K562 (cell line): ENCODE results near the gene CACNA2D4. TPM values are rescaled to one million over a fixed set of nuclear protein-coding genes. Genes with fewer than 3 reads are reported as not detected.

ENCODE experiments used
- ATAC-seq: fragments of 200-7000 bp; cut with Tn5 transposase; 3 replicates; pipeline ENCODE4 v1.9.1; 2020; ENCODE audit warnings: moderate library complexity
- BruUV-seq: library from RNA; stranded (reverse); fragments of 400-500 nt; replicated peaks from 2 replicates; lab custom pipeline; 2021; lab: Mats Ljungman, UMichigan
- CTCF ChIA-PET: fragments of 300-600 bp; formaldehyde crosslinking; extraction: SDS; loops from one replicate; lab custom pipeline; 2021; ENCODE audit warnings: low intra/inter-chr PET ratio; lab: Yijun Ruan, JAX
- POLR2A ChIA-PET: fragments of 300-600, 350-650 bp; sonication (Branson Sonifier 250); formaldehyde crosslinking; extraction: SDS; loops from one replicate; lab custom pipeline; 2021; ENCODE audit warnings: antibody characterized with exemption, inconsistent platforms; lab: Yijun Ruan, JAX
- DNase-seq, 4 experiments: peaks; one replicate each; pipeline versions ENCODE4 v3.0.0 to v3.0.0-alpha.2; 2011 to 2018; ENCODE audit warnings: low spot score in 3 of 4, mixed read lengths in 3 of 4; ENCODE audit errors: extremely low read depth in 1 of 4
- FAIRE-seq: peaks from 2 replicates; lab custom pipeline; 2011; peaks lifted over from hg19 to GRCh38; lab: Jason Lieb, UNC
- H2AFZ ChIP-seq: 2 replicates; pipeline ENCODE4 v1.6.0; 2011; ENCODE audit warnings: low read depth, low read length, control low read depth, inconsistent platforms
- H3K27ac ChIP-seq: fragments of 200-600 bp; 3 replicates; pipeline ENCODE4 v1.8.0; 2011; ENCODE audit warnings: low read depth, mild to moderate bottlenecking, control low read depth, inconsistent platforms, low read length, moderate library complexity, mixed read lengths; ENCODE audit errors: extremely low read depth
- H3K27me3 ChIP-seq, 2 experiments: fragments of 300-600 bp in 1 of 2; 2 replicates in 1 of 2; 3 replicates in 1 of 2; pipeline versions ENCODE4 v1.6.0 to v1.8.0; 2011; ENCODE audit warnings: inconsistent platforms in 2 of 2, low read length in 2 of 2, mild to moderate bottlenecking in 1 of 2, mixed read lengths in 1 of 2, moderate library complexity in 1 of 2; ENCODE audit not compliant: control insufficient read depth in 2 of 2, insufficient read depth in 2 of 2
- H3K36me3 ChIP-seq: fragments of 300-600 bp; 3 replicates; pipeline ENCODE4 v1.8.0; 2011; ENCODE audit warnings: mild to moderate bottlenecking, low read length, inconsistent platforms; ENCODE audit not compliant: control insufficient read depth, insufficient read depth
- H3K4me1 ChIP-seq, 2 experiments: fragments of 200-600 bp in 1 of 2; replicated peaks in 1 of 2; 2 replicates in 1 of 2; 3 replicates in 1 of 2; pipeline versions ENCODE4 v1.5.1 to v1.8.0; 2011; ENCODE audit warnings: inconsistent platforms in 2 of 2, low read length in 2 of 2, mild to moderate bottlenecking in 1 of 2, mixed read lengths in 1 of 2, moderate library complexity in 1 of 2; ENCODE audit not compliant: control insufficient read depth in 2 of 2, insufficient read depth in 2 of 2
- H3K4me2 ChIP-seq: 2 replicates; pipeline ENCODE4 v1.6.1; 2011; ENCODE audit warnings: low read length, control low read depth, inconsistent platforms, mixed read lengths; ENCODE audit not compliant: insufficient read depth
- H3K4me3 ChIP-seq: fragments of 200-600 bp; sonication (generic), shearing (Covaris generic); 2 replicates; pipeline ENCODE4 v1.5.1; 2016; ENCODE audit warnings: control low read depth, inconsistent platforms
- H3K79me2 ChIP-seq: fragments of 200-600 bp; 3 replicates; pipeline ENCODE4 v1.8.0; 2011; ENCODE audit warnings: low read length, inconsistent platforms; ENCODE audit not compliant: control insufficient read depth, insufficient read depth
- H3K9ac ChIP-seq, 2 experiments: 2 replicates each; pipeline versions ENCODE4 v1.6.0 to v1.6.1; 2011; ENCODE audit warnings: low read depth in 2 of 2, low read length in 2 of 2, control low read depth in 1 of 2, inconsistent platforms in 1 of 2, mild to moderate bottlenecking in 1 of 2, mixed read lengths in 1 of 2; ENCODE audit not compliant: insufficient read depth in 1 of 2
- H3K9me1 ChIP-seq: one replicate; pipeline ENCODE4 v1.6.0; 2011; ENCODE audit warnings: inconsistent platforms, mild to moderate bottlenecking, low read length, moderate library complexity; ENCODE audit not compliant: control insufficient read depth, insufficient read depth
- H3K9me3 ChIP-seq: replicated peaks from 2 replicates; pipeline ENCODE4 v1.5.1; 2011; ENCODE audit warnings: low read depth, low read length, inconsistent platforms; ENCODE audit not compliant: control insufficient read depth, insufficient read depth
- H4K20me1 ChIP-seq: replicated peaks from 2 replicates; pipeline ENCODE4 v1.6.1; 2011; ENCODE audit warnings: low read length, inconsistent platforms, mixed read lengths; ENCODE audit not compliant: control insufficient read depth, insufficient read depth
- CBX1 ChIP-seq: sonication (generic); IDR thresholded peaks from 2 replicates; pipeline ENCODE4 v1.6.1; 2016; ENCODE audit warnings: antibody characterized with exemption, low read depth, mild to moderate bottlenecking
- FOXP1 ChIP-seq: sonication (generic); formaldehyde crosslinking; IDR thresholded peaks from 2 replicates; pipeline ENCODE4 v1.8.0; 2022; ENCODE audit warnings: mild to moderate bottlenecking, missing genetic modification reagents
- HNRNPLL ChIP-seq: fragments of 200-400 bp; formaldehyde crosslinking; IDR thresholded peaks from 2 replicates; pipeline ENCODE4 v1.6.1; 2017; ENCODE audit warnings: low read length, low read depth, mild to moderate bottlenecking; ENCODE audit not compliant: poor library complexity, severe bottlenecking
- KLF10 ChIP-seq: fragments of 250-450 bp; sonication (Bioruptor Pico); IDR thresholded peaks from 2 replicates; pipeline ENCODE4 v1.6.1; 2021; ENCODE audit warnings: matching md5 sums
- PPARD ChIP-seq: fragments of 250-450 bp; sonication (Bioruptor Pico); IDR thresholded peaks from 2 replicates; pipeline ENCODE4 v1.8.0; 2022; ENCODE audit warnings: inconsistent platforms, mild to moderate bottlenecking, moderate library complexity
- SMARCA5 ChIP-seq: fragments of 450-650 bp; IDR thresholded peaks from 2 replicates; pipeline ENCODE4 v1.6.1; 2016
- SMARCC2 ChIP-seq: fragments of 450-650 bp; IDR thresholded peaks from 2 replicates; pipeline ENCODE4 v1.6.1; 2017; ENCODE audit warnings: antibody characterized with exemption, moderate library complexity, mild to moderate bottlenecking, low read depth
- TCF7L2 ChIP-seq: fragments of 150-350 bp; IDR thresholded peaks from 2 replicates; pipeline ENCODE4 v1.6.1; 2016; ENCODE audit warnings: low read depth, mild to moderate bottlenecking, low read length, moderate library complexity
- ZNF165 ChIP-seq: fragments of 250-450 bp; sonication (Bioruptor Pico); IDR thresholded peaks from 2 replicates; pipeline ENCODE4 v1.4.0; 2020; ENCODE audit warnings: borderline replicate concordance
- ZNF263 ChIP-seq: sonication (generic); formaldehyde crosslinking; IDR thresholded peaks from 2 replicates; pipeline ENCODE4 v1.8.0; 2022; ENCODE audit warnings: mild to moderate bottlenecking, missing genetic modification reagents, borderline replicate concordance
- ZNF282 ChIP-seq: sonication (generic); formaldehyde crosslinking; IDR thresholded peaks from 2 replicates; pipeline ENCODE4 v1.8.1; 2023; ENCODE audit warnings: missing genetic modification reagents
- WGBS: fragments of 100-300 bp; shearing (Covaris generic); methylation state at CpG from one replicate; pipeline ENCODE4 v1.1.6; 2016; ENCODE audit warnings: low coverage, mixed read lengths; ENCODE audit not compliant: insufficient coverage; ENCODE audit errors: missing lambda C conversion rate; 5-methylcytosine and 5-hydroxymethylcytosine counted together
- in situ Hi-C: fragments of 300-500 bp; cut with MboI; formaldehyde crosslinking; loops from 4 replicates; pipeline ENCODE4 v1.15.0; 2018; ENCODE audit warnings: inconsistent platforms, mixed read lengths
- intact Hi-C: fragments of 100-400 bp; cut with micrococcal nuclease; formaldehyde crosslinking; loops from 2 replicates; pipeline ENCODE4 v1.14.2; 2022
- polyA plus RNA-seq, 8 experiments: library from polyadenylated mRNA; depleted of rRNA in 4 of 8; stranded (reverse) in 5 of 8; unstranded in 3 of 8; fragments of >200 nt; fragmentation: Nextera tagmentation in 2 of 8; fragmentation: Illumina TruSeq in 1 of 8; extraction: Ambion mirVana in 2 of 8; extraction: Trizol in 1 of 8; gene quantifications; 2 replicates each; pipeline versions ENCODE4 v1.2.1 to v1.2.3, GENCODE V29; 2011 to 2014; ENCODE audit warnings: inconsistent platforms in 1 of 8, missing spikeins in 1 of 8
- total RNA-seq, 7 experiments: library from RNA; depleted of rRNA in 6 of 7; stranded (reverse); fragments of >200 nt in 6 of 7; fragmentation: Illumina TruSeq in 2 of 7; extraction: Trizol in 2 of 7; gene quantifications; 2 replicates each; pipeline versions ENCODE4 v1.2.1 to v1.2.3, GENCODE V29; 2011 to 2021; ENCODE audit warnings: low replicate concordance in 1 of 7

CACNA2D4 gene
- total and polyA plus RNA-seq, 9 of the 15 experiments (the other 6 are each of a cell fraction or from before 2014, with no cell fraction given) = 0.04 to 0.69 (median 0.40) TPM; not detected in 3

DNA sequence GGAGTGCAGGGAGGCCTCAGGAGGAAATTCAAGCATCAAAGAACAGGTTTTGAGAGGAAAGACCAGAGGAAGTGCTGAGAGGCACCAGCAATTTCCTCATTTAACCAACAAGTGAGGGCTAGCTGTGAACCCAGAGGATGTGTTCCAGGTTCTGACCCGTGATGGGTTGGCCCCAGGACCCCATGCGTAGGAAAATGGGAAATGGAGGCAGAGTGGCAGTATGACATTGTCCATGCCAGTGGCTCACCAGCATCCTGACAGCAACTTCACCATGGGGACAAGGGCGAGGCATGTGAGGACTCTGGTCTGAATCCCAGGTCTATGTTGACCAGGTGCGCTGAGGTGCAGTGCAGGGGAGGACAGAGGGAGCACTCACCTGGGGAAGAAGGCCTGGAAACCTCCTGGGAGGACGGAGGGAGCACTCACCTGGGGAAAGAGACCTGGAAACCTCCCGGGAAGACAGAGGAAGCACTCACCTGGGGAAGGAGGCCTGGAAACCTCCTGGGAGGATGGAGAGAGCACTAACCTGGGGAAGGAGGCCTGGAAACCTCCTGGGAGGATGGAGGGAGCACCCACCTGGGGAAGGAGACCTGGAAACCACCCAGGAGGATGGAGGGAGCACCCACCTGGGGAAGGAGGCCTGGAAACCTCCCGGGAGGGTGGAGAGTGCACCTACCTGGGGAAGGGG lies 6.7 kb upstream of the CACNA2D4 start:
- Histone ChIP-seq H3K9ac (no peak overlapping the region), H2AFZ (no peak overlapping the region), H4K20me1 (no peaks in the 10 kb centered on the region; the same call in 1 of the 2 replicates), H3K79me2 (no peaks in the 10 kb centered on the region), H3K36me3 (no peaks in the 10 kb centered on the region), H3K4me2 (no peak overlapping the region), H3K9me3 (no peaks in the 10 kb centered on the region), H3K4me1 (peaks cover 0 to 14% of the 10 kb centered on the region in 2 experiments; a peak in 1 of 5 replicates), H3K9me1 (no peaks in the 10 kb centered on the region), H3K4me3 (no peak overlapping the region)
- no TSS peak for BruUV-seq
- WGBS = 8% methylated on average over 7 of the region's 7 CpGs
- POLR2A ChIA-PET = interaction anchor here (0.5 to 0.6 kb wide), 2 partner anchors 44 to 1296 kb away, joined by 3 read pairs; no protein-coding TSS in a partner anchor
- CTCF ChIA-PET = interaction anchor here (0.6 kb wide), 1 partner anchor 10 kb away, joined by 4 read pairs; no protein-coding TSS in a partner anchor
- no peak for ATAC-seq
- no peak for FAIRE-seq
- peak; percentile 88 for TF ChIP-seq ZNF263
- no peak for TF ChIP-seq PPARD
- TF ChIP-seq FOXP1 (CRISPR knock-in tag) = no peak
- TF ChIP-seq, all 486 proteins: peak for 1
- peaks cover 2 to 38% of the 10 kb centered on the region in 2 experiments; a peak in 2 of 5 replicates for H3K27me3 ChIP-seq
- DNase-seq = no peak
- intact Hi-C loops = no loop called here
- no peak overlapping the region for H3K27ac ChIP-seq
- in situ Hi-C loops = no loop called here

DNA sequence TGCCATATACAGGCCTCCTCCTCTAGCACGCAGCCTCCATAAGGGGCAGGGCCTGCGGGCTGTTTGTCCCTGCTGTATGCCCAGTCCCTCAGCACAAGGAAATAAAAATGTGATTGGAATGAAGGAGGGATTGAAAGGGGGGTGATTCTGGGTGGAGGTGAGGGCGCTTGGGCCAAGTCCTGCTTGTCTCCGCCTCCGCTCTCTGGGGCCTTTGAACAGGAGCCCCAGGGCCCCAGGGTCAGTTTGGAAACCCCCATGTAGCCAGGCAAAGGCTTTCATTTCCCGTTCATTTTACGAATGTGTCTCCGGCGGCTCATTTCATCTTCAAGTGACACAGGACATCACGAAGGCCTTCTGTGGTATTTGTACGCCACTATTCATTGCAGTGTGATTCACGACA lies 4.5 kb upstream of the CACNA2D4 start:
- CTCF ChIA-PET = no interaction called here
- Histone ChIP-seq H3K4me1 (peaks cover 12 to 25% of the 10 kb centered on the region in 2 experiments), H4K20me1 (no peaks in the 10 kb centered on the region; the same call in 1 of the 2 replicates), H3K9me3 (no peaks in the 10 kb centered on the region), H2AFZ (no peak overlapping the region), H3K9ac (no peak overlapping the region), H3K9me1 (no peaks in the 10 kb centered on the region), H3K4me3 (no peak overlapping the region), H3K36me3 (no peaks in the 10 kb centered on the region), H3K4me2 (no peak overlapping the region), H3K79me2 (no peaks in the 10 kb centered on the region), H3K27me3 (peaks cover 2 to 33% of the 10 kb centered on the region in 2 experiments; a peak in 2 of 5 replicates), H3K27ac (no peak overlapping the region)
- WGBS = 49% methylated on average over 8 of the region's 12 CpGs
- ATAC-seq (no peak), FAIRE-seq (no peak), DNase-seq (no peak)
- POLR2A ChIA-PET = no interaction called here
- in situ Hi-C loops (no loop called here), intact Hi-C loops (no loop called here)
- no TSS peak for BruUV-seq
- TF ChIP-seq KLF10 (no peak), HNRNPLL (no peak), CBX1 (no peak), SMARCA5 (no peak), TCF7L2 (no peak), ZNF165 (CRISPR knock-in tag) (no peak), ZNF282 (no peak), SMARCC2 (no peak)
